ENCODE measurements around the gene ATP1A3.
"Not testable (repeated sequence)": the region's sequence is repeated elsewhere in the genome, so short reads cannot be mapped to it uniquely, and the experiment has no call there.

Gene ATP1A3

GRCh38 chr19:42010245-42011126 lies 16.5 kb upstream of the ATP1A3 start:
- DNase-seq (ENCODE audit: low read depth, low spot score), result no peak

DNA sequence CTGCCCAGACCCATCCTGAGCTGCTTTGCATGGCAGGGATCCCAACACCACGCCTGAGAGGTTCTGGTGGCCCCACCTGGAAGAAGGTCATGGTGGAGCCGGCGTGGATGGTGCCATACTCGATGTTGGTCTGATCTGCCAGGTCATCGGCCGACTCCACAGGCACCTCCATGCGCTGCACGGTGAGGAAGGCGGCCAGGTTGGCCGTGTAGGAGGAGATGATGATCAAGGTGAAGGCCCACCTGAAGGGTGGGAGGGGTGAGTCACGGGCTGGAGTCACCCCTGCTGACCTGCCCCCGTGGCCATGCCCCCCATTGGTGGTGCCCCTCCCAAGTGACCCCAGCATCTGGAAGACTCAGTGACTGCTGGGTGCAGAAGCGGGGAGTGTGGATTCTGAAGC lies 12.5 kb upstream of the ATP1A3 start:
- no peak for DNase-seq (ENCODE audit: low read depth, low spot score)

- DNase-seq (ENCODE audit: low read depth, low spot score), result no peak
These were observed 11.5 kb upstream of the ATP1A3 start for GRCh38 chr19:42005504-42005903.

DNA sequence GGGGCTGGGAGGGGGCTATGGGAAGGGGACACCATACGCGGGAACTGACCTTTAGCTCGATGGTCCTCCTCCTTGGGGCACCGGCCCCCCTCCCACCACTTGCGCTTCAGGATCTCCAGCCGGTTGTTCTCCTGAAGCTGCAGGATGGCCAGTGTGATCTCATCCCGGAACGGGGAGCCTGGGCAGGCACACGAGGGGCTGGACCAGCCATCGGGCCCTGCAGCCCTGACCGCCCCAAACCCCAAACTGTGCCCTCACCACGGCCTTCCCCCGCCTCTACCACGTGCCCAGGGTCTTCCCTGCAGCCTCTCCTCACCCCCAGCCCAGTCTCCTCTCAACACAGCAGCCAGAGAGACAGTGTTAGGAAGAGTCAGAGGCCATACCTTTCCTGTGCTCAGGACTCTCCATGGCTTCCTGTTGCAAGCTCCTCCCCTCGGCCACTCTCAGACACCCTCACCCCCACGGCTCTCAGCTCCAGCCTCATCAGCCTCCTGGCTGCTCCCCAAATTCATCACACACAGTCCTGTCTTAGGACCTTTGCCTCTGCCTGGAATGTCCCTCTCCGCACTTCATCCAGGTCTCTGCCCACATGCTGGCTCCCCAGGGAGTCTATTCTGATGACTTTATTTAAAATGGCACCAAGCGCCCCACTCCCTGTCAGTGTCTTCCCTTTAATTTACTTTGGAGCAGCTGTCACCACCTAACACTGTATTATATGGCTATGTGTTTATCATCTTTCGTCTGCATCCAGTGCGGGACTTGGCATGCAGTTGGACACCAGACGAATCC lies 9.7 kb upstream of the ATP1A3 start:
- no peak for DNase-seq (ENCODE audit: low read depth, low spot score)

DNA sequence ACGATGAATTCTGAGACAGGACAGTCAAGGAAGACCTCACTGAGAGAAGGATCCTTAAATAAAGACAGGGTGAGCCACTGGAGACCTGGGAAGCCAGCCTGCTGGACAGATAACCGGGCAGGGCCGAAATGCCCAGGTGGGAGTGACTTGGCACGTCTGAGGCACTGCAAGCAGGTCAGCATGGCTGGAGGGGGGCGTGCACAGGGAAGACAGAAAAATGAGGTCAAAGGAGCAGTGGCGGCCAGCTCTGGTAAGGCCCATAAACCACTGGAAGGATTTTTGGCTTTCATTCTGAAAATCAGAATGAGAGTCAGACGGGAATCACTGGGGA lies 5.8 kb upstream of the ATP1A3 start:
- DNase-seq (ENCODE audit: low read depth, low spot score), result no peak

DNA sequence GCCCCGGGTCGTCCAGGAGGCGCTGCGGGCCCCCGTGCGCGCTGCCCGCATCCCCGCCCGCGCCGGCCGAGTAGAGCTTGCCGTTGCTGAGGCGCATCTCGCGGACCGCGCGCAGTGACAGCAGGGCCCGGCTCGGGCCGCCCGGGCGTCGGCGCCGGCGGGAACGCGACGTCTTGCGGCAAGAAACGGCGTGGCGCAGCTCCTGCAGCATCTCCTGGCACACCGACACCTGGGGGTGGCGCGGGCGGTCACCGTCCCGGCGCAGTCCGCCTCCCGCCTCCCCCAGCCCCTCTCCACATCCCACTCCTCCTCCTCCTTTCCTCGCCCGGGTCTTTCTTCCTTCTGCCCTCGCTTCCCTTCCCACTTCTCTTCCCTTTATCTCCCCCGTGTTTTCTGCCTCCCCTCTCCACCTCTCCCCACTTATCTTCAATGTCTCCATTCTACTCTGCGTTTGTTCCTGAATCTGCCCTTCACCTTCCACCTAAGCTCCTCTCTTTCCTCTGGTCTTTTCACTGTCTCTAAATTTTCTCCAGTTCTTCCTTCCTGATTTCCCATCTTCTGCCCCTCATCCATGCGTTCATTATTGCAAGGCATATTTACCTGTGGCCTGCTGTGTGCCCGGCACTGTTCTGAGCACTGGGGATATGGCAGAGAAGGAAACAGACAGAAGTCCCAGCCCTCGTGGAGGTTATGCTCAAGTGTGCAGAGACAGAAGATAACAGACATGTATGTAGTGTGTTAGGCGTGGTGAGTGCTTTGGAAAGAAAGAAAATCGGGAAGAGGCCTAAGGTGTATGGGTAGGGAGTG lies 5.2 kb upstream of the ATP1A3 start:
- no peak for DNase-seq (ENCODE audit: low read depth, low spot score)

DNA sequence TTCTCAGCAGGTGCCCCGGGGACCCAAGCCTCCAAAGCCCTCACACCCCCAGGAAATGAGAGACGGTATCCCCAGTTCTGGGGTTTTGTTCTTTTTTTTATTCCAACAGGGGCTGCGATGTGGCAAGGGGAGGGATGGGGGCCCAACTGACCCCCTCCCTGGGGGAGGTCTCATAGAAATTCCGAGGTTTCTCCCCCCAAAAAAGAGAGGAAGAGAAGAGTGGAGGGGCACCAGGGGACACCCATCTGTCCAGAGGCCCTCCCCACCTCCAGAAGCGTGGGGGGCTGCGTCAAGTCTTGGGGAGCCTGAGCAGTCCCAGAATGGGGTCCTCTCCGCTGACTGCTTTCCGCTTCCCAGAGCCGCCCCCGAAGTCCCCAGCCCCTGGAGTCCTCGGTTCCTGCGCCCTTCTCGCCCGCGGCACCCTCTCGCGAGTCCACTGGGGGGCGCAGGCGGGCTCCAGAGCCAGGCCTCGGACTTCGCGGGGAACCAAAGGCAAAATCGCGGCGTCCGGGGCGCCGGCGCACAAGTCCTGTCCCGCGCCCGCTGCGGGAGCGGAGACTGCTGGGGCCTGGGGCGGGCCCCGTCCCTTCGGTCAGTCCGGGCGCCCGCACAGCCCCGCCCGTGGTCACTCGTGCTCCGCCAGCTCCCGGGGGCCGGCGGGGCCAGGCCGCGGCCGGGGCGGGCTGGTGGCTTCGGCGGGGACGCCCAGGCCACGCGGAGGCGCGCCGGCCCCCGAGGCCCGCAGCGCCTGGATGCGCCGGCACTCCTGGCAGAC lies 4.4 kb upstream of the ATP1A3 start:
- DNase-seq (ENCODE audit: low read depth, low spot score), result no peak

- DNase-seq (ENCODE audit: low read depth, low spot score), result no peak
These were observed 3.8 kb upstream of the ATP1A3 start for GRCh38 chr19:41997851-41998229.

DNA sequence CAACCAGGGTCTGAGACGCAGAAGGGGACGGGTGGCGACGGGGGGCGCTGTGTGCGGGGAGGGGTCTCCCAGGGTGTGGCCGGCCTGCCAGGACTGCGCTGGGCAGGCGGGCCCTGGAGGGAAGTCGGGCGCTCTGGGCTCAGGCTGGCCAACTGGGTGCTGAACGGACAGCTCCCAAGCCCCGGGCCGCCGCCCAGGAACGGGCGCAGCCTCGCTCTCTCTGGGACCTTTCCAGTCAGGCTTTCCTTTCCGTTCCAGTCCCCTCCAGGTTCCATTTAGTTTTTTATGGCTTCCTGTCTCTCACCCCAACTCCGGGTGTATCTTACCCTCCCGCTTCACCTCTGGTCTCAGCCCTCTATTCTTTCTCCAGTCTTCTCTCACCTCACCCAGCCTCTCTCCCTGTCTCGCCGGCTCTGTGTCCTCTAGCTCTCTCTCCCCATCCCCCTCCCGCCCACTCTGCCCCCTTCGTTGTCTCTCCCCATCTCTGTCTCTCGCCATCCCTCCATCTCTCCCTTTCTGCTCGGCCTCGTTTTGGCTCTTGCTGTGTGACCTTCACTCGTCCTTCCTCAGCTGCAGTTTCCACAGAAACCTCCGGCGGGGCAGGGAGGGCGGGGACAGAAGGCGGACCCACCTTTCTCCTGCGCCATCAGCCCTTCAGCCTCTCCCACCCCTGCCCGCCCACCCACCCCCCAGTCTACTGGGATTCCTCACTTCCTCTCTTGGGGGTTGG lies 3.3 kb upstream of the ATP1A3 start:
- DNase-seq (ENCODE audit: low read depth, low spot score), result no peak

DNA sequence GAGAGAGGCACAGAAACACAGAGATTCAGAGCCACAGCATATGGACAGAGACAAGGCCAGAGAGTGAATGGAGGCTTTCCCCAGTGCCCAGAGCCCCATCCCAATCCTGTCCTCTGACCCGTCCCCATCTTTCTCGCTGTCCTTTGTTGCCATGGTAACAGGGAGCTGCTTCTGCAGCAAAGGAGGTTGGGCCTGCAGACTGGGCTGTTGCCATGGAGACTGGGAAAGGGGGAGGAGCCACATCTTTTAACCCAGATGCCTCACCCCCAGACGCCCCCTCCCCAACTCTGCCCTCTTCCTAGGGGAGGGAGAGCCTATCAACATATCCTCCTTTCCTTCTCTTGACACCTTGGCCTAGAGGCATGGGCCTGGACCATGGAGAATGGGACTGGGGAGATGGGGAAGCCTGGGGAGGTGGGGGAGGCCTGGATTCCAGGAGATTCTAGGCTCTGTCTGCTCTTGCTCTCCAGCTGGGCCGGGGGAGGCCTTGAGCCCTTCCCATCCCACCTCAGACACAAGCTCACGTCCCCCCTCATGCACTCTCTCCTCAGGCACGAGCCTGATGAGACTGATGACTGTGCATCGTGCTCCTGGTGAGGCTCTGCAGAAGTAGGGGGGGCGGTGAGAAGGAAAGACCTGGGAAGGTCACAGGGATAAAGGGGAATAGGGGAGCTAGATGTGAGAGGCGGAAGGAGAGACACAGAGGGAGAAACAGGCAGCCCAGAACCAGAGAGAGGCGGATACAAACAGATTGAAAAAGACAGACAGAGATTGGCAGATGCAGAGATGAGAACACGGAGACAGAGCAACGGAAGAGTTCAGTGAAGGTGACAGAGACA lies 2.1 kb upstream of the ATP1A3 start:
- no peak for DNase-seq (ENCODE audit: low read depth, low spot score)

DNA sequence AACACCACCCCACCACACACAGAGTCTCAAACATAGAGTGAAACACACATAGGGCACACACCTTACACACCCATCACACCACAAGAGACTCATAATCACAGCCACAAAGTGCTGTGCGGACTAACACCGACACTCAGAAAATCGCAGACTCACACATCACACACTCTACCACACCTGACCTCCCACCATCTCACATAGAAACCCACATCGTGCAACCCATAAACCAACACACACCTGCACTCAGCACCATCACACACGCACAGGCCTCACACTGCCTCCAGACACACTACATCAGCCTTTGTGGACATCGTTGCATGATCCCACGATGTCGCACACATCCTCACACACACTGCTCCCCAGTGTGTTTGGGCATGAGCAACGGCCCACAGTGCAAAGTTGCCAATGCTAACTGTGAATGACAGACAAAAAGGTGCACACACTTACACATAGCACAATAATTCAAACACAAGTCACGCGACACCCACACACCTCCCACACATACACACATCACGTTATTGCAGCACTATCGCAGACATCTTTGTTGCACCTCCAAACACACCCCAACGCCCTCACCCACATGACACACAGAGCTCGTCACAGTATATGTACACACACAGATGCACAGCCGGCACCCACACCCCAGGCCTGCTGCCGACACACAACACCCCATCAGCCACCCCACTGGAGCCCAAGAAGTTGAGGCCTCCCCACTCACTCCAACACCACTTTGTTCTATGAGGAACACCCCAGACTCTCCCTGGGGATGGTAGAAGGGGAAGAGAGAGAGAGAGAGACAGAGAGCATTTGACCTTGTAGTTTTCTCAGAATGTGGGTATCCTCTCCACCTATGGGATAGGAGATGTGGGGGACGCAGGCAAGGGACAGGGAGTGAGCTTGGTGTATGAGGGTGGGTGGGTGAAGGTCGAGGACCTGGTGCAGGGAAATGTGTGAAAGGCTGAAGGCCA lies 1.2 kb upstream of the ATP1A3 start:
- DNase-seq (ENCODE audit: low read depth, low spot score), result no peak

DNA sequence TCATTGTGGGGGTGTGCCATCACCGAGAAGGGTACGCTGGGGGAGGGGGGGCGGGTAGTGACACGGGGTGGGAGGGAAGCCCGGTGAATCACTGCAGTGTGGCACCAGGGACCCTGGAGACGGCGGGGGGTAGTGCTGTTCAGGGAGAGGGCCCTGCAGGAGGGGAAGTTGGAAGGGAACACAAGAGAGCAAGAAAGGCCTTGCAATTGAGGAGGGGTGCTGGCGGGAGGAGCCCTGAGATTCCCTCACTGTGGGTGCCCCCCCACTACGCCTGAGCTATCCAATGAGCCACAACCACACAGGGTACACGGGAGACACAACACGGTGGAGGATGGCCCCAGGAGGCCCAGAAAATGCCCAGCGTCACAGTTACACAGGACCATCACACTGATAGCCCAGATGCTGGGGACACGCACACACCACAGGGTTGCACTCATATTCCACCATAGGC lies 516 bp upstream of the ATP1A3 start:
- no peak for DNase-seq (ENCODE audit: low read depth, low spot score)

DNA sequence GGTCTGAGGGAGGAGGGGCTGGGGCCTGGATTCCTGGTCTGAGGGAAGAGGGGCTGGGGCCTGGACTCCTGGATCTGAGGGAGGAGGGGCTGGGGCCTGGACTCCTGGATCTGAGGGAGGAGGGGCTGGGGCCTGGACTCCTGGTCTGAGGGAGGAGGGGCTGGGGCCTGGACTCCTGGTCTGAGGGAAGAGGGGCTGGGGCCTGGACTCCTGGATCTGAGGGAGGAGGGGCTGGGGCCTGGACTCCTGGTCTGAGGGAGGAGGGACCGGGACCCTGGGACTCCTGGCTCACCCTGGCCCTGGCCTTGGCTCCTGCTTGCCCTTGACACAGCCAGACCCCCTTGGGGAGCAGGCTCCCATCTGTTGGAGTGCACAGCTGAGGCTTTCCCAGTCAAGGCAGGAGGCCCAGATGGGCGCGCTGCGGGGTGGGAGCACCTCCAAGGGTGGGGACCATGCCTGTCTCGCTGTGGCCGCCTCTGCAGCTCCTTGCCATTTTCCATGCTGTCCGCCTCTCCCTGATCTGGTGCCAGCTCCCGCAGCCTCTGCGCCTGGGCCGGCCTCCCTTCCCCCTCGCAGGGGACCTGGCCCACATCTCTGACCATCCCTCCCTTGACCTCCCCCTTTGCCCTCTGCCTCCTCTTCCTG lies 2.0 kb downstream of the ATP1A3 start:
- DNase-seq (ENCODE audit: low read depth, low spot score), result not testable (repeated sequence)

- no peak for DNase-seq (ENCODE audit: low read depth, low spot score)
These were observed 3.0 kb downstream of the ATP1A3 start for GRCh38 chr19:41991025-41991424.

DNA sequence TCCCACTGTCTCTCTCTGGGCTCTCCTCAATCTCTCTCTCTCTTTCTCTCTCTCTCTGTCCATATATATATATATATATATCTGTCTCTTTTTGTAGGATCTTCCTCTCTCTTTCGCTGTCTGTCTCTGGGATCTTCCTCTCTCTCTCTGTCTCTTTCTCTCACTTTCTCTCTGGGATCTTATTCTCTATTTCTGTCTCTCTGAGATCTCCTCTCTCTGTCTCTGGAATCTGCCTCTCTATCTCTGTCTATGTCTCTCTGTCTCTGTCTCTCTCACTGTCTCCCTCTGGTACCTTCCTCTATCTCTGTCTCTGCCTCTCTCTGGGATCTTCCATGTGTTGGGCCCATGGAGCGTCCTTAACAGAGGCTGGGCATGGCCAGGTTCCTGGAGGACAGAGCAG lies 3.4 kb downstream of the ATP1A3 start:
- DNase-seq (ENCODE audit: low read depth, low spot score), result no peak

- DNase-seq (ENCODE audit: low read depth, low spot score), result no peak
These were observed 4.0 kb downstream of the ATP1A3 start for GRCh38 chr19:41990028-41990427.

- DNase-seq (ENCODE audit: low read depth, low spot score), result no peak
These were observed 5.1 kb downstream of the ATP1A3 start for GRCh38 chr19:41988947-41989346.
